Fibroblast of mammary gland (primary cell): ENCODE results near the gene ELMO3.
A peak's percentile ranks its signal among the peaks of the same experiment; 100 is the strongest.

ENCODE experiments used
- DNase-seq: peaks from one replicate; pipeline ENCODE4 v3.0.0-alpha.2; 2010; ENCODE audit warnings: low read depth
- H3K4me3 ChIP-seq: 2 replicates; pipeline ENCODE4 v1.5.1; 2011; ENCODE audit warnings: low read depth, mild to moderate bottlenecking, low read length, moderate library complexity; ENCODE audit not compliant: control insufficient read depth
- TF ChIP-seq, protein P1 (sequence below): conservative IDR thresholded peaks from 2 replicates; pipeline ENCODE4 v1.5.1; 2011; ENCODE audit warnings: low read depth, low read length, inconsistent platforms; ENCODE audit not compliant: control insufficient read depth, insufficient read depth

Gene ELMO3

DNA sequence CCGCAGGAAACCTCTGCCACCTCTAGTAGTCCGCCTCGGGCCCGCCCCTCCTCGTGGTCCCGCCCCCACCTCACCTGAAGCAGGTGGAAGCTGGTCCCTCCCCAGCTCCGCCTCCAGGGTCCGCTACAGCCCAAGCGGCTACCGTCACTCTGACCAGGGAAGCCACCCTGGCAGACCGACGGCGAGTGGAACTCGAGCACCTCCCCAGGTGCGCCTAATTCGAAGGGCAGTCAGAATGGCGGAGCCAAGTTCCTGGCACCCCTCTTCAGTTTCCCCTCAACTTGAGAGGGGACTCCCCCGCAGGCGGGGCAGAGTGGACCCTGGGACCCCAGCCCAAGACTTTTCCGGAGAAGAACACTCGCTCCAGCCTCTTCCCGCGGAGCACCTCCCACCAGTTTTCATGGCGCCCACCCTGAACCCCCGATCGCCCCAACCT lies 47.8 kb downstream of the ELMO3 start:
- TF ChIP-seq, protein P1, sequence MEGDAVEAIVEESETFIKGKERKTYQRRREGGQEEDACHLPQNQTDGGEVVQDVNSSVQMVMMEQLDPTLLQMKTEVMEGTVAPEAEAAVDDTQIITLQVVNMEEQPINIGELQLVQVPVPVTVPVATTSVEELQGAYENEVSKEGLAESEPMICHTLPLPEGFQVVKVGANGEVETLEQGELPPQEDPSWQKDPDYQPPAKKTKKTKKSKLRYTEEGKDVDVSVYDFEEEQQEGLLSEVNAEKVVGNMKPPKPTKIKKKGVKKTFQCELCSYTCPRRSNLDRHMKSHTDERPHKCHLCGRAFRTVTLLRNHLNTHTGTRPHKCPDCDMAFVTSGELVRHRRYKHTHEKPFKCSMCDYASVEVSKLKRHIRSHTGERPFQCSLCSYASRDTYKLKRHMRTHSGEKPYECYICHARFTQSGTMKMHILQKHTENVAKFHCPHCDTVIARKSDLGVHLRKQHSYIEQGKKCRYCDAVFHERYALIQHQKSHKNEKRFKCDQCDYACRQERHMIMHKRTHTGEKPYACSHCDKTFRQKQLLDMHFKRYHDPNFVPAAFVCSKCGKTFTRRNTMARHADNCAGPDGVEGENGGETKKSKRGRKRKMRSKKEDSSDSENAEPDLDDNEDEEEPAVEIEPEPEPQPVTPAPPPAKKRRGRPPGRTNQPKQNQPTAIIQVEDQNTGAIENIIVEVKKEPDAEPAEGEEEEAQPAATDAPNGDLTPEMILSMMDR = no peak
- H3K4me3 ChIP-seq = peak overlapping the region; percentile 89

DNA sequence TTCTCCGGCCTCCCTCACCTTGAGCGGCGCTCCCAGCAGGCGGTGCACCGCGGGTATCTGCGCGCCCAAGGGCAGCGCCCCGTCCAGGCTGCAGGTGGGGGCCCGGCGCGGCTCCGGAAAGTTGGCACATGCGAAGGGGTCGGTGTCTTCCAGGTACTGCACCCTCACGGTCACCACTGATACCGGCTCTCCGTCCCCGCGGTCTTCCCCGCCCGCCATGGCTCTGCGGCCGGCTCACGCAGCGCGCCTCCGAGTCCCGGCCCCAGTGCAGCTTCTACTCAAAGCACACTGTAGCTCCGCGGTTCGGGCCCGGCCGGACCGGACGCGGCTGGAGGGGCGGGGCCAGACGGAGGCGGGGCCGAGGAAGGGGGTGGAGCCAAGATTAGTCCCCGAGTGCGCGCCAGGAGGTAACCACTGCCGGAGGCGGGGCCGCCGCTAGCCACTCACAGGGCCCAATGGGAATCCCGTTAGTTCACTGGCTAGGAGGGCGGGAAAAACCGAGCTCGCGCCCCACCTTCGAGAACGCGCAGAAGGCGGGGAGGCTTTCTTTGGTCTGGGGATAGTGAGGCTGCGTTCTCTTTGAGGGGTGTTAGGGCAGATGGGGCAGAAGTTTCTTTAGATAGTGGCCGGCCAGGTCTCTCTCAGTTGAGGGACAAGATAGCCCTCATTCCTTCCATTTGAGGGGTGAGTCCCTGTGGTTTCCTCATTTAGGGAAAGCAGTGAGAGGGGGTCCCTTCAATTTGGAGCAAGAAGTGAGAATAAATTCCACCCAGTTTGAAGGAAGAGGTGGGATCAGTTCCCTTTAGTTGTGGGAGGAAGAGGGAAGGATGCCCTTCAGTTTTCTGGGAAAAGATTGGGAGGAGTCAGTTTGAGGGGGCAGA lies 48.5 kb downstream of the ELMO3 start, which contains the start of gene FHOD1:
Gene FHOD1, minus strand, starts transcription at position 290 of the 881 bp plus-strand sequence. Its CDS starts 71 bp downstream, at position 219.
- TF ChIP-seq, protein P1 = no peak
- peak within 1 kb of the TSS; percentile 89 for H3K4me3 ChIP-seq
- DNase-seq = peak; percentile 93

More for the DNA sequence above, 47.8 kb downstream of the ELMO3 start:
- no peak for DNase-seq

DNA sequence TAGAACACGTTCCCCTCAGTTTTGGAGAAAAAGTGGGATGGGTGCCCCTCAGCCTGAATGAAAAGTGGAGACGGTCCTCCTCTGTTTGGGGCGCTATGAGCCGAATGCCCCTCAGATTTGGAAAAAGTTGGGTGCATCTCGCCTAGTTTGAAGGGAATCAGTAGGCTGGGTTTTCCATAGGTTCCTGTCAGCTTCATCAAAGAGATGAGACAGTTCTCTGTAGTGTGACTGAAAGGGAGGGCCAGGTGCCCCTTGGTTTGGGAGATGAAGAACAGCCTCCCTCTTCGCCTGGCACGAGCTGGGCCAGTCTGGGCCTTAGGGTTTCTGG lies 49.1 kb downstream of the ELMO3 start:
- TF ChIP-seq, protein P1 = no peak
- H3K4me3 ChIP-seq = peak overlapping the region; percentile 55
- DNase-seq = no peak

DNA sequence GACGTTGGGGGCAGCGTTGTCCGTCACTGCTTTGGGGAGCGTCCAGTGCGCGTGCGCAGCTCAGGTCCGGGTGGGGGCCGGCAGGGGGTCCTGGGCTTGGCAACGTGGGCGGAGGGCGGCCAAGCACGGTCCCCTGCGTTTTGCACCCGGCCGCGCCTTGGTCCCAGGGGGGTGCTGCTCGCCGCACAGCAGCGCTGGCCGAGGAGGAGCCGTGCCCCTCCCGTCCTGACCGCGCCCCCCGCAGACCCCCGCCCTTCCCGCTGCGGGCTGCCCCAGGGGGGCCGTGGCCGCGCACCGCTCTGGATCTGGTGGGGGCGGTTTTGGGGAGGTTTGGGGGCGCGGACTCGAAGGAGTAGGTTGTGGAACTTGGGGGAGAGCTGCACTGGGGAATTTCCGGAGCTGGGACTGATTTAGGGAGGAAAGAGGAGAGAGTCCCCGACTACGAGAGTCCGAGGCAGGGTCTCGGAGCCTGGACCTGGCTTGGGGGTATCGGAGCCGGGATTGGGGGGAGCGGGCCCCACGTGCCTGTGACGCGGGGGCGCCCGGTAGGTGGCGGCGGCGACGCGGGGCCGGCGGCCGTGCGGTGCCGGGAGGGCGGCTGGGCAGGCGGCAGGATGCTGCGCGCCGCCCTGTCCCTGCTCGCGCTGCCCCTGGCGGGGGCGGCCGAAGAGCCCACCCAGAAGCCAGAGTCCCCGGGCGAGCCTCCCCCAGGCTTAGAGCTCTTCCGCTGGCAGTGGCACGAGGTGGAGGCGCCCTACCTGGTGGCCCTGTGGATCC lies 49.7 kb downstream of the ELMO3 start, which contains the start of gene SLC9A5:
Gene SLC9A5, plus strand, starts transcription at position 579 of the 777 bp plus-strand sequence. Its CDS starts 36 bp downstream, at position 615.
- H3K4me3 ChIP-seq = peak within 1 kb of the TSS; percentile 55
- DNase-seq = no peak
- TF ChIP-seq, protein P1 = no peak

DNA sequence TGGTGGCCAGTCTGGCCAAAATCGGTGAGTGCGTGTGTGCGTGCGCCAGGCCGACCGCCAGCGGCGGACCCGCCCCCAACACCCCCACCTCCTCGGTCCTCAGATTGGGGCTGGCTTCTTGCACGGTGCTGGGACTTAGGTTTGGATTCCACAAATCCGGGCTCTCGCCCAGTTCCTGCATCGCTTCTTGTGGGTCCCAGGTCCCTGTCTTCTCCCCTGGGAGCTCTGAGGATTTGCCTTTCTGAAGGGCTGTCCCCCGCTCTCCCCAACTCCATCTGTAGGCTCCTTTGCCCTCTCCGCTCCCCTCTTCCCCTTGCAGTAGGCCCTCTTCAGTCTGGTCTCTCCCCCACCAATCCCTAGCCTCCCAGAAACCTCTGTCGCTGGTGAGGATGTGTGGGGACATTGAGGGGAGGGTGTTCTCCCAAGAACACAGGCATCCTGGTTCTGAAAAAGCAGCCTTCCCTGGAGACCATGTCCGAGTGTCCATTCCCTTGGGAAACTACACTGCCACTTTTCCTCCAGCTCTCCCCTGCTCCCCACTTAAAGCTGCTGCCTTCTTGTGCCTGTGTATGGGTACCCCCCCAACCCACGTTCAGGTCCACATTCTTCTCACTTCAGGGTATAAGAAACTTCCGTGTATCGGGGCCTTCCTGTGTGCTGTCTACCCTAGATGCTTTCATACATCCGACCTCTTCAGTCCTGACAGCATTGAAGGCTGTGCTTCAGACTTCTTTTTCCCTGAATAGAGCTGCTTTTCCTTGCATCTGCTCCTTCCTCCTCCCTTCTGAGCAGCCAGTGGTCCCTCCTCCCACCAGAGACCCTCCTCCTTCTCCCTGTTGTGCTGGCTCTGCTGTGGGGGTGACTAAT lies 50.5 kb downstream of the ELMO3 start:
- DNase-seq = no peak
- TF ChIP-seq, protein P1 = no peak
- peak overlapping the region; percentile 55 for H3K4me3 ChIP-seq

DNA sequence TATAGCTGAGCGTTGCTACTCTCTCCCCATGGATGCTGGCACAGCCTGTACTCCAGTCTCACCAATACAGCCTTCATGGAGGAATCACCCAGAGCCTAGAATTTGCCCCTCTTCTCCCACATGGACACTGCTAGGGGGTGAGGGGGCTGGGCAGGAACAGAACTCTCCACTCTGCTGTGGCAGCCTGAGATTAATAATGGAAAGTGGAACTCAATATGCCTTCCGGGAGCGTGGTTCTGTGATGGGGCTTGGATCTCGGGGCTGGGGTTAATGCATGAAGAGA lies 51.1 kb downstream of the ELMO3 start:
- TF ChIP-seq, protein P1 = no peak
- no peak overlapping the region for H3K4me3 ChIP-seq
- DNase-seq = no peak
